Putamen (tissue), 1 donor: Measurements from ENCODE around the gene SIRPG.

Experiments used
- DNase-seq: peaks from one replicate; pipeline ENCODE4 v3.0.0-alpha.2; 2016; ENCODE audit warnings: low spot score

SIRPG gene

DNA sequence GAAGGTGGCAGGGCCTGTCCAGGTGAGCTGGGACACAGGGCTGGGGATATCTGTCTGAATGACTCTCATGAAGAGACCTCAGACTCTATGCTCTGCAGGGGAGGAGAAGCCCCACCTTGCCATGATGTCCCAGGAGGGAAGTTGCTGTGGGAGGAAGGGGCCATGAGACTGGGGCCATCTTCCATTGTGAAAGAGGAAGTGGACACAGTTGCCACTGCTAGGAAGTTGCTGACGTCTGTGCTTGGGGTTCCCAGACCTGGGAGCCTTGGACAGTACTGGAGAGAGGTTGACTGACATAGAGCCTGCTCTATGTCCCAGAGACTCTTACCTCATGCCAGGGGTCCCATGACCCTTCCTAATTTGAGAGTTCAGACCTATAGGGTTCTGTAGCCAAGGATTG, 62.2 kb downstream of the SIRPG start:
- DNase-seq = no peak

DNA sequence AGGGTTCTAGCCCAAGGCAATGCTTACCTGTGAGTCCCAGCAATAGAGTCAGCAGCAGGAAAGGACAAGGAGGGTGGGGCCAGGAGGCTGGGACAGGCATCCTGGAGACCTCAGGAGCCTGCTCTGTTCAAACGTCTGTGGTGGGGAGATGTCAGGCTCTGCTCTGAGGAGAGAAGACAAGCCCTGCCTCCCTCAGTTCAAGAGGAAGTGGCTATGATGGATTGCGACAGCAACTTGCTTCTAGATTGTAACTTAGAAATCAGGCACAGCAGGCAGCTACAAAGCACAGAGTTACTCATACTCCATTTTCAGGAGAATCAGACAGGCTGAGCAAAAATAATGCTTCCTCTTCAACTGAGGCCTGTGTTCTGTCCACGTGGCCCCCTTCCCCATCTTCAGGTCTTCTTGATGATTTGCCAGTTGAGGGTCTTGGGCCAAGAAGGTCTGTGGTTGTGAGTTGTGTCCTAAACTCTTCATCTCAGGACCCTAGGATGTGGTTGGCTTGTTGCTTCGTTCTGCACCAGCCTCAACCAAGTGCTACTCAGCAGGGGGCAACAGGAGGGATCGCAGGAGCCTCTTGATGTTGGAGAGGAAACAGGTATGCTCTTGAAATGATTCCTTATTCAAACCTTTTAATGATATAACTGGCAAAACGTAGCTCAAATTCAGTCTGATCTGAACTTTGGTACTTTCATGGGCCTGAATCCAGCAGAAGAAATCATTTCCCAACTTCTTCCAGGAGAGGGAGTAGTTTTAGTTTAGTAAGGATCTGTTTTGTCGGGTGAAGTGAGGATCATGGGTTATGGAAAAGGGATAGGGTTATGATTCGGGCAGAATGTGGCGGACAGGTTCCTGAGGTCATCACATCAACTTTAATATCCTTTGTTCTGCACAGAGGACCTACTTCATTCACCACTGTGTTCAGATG, 68.8 kb downstream of the SIRPG start:
- DNase-seq = no peak

- DNase-seq = no peak
Observed at GRCh38 chr20:1587781-1588532, 69.6 kb downstream of the SIRPG start.

DNA sequence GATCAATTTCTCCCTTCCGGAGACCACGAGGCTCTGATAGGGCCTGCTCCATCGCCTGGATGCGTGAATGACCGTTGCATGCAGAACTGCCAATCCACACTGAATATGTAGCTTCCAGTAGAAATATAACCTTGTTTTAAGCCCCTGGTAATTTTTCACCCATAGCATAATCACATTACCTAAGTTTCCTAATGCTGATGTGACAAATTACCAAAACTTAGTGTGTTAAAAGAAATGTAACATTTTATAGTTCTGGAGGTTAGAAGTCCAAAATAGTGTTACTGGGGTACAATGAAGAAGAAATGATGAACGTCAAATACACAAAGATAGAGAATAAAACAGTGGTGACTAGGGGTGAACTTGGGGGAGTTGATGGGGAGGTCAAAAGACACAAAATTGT, 78.1 kb downstream of the SIRPG start:
- DNase-seq = no peak
